ENCODE results near the gene TPT1.
"Not testable (repeated sequence)": the region's sequence is repeated elsewhere in the genome, so short reads cannot be mapped to it uniquely, and the experiment has no call there.

Gene TPT1

GRCh38 chr13:45299194-45299593 is 41.8 kb downstream of the TPT1 start:
- DNase-seq: no peak

GRCh38 chr13:45298550-45298949 is 42.4 kb downstream of the TPT1 start:
- not testable (repeated sequence) for DNase-seq

GRCh38 chr13:45298206-45298505 is 42.8 kb downstream of the TPT1 start:
- DNase-seq: no peak

GRCh38 chr13:45297456-45298205 is 43.4 kb downstream of the TPT1 start:
- DNase-seq: no peak

GRCh38 chr13:45296259-45296658 is 44.7 kb downstream of the TPT1 start:
- DNase-seq: no peak

- no peak for DNase-seq
Measured at GRCh38 chr13:45295536-45295935, 45.4 kb downstream of the TPT1 start.

GRCh38 chr13:45292176-45292575 is 48.8 kb downstream of the TPT1 start:
- no peak for DNase-seq

GRCh38 chr13:45289936-45290563 is 50.9 kb downstream of the TPT1 start:
- no peak for DNase-seq

Measured in DMS79 treated with DMSO at 0.1 percent for 48 hours (cell line).